ENCODE results near the gene DQX1.

Gene DQX1

DNA sequence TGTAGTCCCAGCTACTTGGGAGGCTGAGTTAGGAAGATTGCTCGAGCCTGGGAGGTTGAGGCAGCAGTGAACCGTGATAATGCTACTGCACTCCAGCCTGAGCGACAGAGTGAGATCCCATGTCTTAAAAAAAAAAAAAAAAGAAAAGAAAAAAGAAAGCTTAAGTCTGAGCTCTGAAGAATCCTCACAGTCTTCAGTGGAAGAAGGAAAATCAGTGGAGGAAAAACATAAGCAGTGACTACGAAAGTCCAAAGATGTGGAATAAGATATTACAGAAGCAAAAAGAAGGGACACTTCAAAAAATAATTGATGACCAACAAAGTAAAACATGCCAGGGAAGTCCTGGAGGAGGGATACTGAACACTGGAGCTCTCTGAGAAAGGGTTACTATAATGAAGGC lies 15.8 kb downstream of the DQX1 start:
- no peak for DNase-seq

DNA sequence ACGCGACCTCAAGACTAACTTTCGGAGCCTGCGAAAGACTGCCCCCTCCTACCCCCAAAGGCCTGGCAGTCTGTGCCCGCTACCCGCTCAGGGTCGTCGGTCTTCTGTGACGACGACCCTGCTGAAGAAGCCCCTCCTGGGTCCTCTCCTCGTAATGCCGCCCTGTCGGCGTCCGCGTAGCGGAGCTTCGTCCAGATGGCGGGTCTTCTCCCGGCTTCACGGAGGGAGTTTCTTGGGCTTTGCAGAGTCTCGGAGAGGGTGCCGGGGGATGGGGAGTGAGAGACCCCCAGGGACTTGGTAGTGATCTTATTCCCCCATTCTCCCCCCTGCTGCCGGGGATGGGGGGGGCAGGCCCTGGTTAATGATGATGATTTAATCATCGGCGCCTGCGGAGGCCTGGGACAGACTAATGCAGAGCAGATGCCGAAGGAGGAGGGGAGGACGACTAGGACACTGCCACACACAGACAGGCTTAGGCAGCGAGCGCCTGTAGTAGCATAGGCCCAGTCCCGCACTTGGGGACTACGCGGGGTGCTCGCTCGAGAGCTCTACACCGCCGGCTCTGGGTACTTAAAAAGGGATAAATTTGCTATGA lies 18.0 kb downstream of the DQX1 start:
- peak; percentile 93 for DNase-seq

DNA sequence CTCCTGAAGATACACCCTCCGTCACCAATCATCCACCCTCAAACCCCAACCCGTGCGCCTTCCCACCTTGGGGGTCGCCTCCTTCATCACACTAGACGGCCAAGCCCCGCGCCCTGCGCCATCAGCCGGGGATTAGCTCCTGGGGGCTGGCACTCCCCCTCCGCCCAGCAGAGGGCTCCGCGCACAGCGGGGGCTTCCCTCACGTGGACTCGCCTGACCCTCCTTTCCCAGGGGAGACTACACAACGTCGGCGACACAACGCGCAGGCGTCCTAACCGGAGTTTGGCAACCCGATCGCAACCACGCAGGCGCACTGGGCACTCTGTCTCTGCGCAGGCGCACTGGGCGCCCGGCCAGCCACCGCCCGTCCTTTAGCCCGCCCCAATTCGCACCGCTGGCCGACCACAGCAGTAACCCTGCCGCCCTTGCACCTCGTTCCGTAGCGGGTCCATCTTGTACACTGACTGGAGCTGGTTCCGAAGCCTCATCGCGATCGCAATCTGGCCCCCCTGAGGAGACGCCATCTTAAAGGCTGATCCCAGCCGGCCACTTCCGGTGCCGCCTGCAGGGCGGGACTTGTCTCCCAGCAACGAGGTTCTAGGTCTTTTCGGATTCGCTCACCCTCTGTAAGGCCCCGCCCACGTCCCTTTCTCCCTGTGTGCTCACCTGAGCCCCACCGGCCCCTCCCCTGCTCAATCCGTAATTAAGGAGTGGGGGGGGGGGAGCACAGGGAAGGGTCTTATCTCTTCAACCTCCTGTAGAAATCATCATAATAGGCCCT lies 18.7 kb downstream of the DQX1 start, which contains the start of gene PCGF1:
Gene PCGF1 (minus strand): TSS at position 551 of the 781 bp plus-strand sequence. CDS start 27 bp downstream, at position 524.
- peak; percentile 98 for DNase-seq

DNA sequence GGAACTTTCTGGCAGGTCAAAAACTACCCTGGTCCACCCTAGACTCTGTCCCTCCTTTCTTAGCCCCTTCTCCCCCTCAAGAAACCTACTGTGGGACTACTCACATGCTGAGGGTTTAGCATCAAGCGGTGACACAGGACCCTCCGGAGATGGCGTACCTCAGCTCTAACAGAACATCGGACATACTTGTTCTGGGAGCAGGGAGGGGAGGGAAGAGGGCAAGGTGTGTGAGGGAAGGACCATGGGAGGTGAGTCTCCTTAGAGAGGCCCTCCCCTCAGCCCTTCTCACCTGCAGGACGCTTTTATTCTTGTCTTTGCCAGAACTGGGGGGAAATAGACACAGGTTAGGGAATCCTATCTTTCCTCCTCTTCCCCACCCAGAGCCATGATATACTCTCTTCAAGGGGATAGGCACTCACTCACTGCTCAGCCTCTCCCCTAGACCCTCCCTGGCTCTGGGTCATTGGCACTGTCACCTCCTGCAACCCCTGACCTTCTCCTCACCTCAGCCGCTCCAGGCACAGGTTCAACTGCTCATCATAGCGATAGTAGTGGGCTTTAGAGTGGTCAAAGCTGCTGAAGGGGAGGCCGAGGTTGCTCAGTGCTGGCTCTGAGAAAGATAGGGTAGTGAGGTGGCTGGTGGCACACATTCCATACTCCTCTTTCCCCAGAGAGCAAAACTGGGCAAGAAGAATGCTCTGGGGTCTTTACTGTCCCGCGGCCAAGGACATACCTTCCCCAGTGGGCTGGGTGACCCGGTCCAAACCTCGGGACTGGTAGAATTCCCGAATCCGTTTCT lies 20.4 kb downstream of the DQX1 start:
- no peak for DNase-seq

DNA sequence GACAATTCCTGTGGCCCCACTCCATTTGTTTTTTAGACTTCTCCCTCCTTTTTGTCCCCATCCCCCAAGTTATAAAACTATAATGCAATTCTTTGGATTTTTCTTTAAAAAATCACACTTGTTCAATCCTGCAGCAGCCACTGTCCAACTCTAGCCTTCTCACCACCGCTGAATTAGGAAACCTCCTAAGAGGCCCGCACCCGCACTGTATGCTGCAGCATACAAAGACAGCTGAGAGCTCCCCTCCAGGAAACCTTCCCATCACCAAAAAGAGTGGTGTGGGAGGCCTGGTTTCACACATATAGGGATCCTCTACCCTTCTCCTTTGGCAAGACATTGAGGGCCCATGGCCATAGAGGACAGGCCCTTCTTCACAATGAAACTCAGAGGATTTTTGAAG lies 21.4 kb downstream of the DQX1 start:
- no peak for DNase-seq

DNA sequence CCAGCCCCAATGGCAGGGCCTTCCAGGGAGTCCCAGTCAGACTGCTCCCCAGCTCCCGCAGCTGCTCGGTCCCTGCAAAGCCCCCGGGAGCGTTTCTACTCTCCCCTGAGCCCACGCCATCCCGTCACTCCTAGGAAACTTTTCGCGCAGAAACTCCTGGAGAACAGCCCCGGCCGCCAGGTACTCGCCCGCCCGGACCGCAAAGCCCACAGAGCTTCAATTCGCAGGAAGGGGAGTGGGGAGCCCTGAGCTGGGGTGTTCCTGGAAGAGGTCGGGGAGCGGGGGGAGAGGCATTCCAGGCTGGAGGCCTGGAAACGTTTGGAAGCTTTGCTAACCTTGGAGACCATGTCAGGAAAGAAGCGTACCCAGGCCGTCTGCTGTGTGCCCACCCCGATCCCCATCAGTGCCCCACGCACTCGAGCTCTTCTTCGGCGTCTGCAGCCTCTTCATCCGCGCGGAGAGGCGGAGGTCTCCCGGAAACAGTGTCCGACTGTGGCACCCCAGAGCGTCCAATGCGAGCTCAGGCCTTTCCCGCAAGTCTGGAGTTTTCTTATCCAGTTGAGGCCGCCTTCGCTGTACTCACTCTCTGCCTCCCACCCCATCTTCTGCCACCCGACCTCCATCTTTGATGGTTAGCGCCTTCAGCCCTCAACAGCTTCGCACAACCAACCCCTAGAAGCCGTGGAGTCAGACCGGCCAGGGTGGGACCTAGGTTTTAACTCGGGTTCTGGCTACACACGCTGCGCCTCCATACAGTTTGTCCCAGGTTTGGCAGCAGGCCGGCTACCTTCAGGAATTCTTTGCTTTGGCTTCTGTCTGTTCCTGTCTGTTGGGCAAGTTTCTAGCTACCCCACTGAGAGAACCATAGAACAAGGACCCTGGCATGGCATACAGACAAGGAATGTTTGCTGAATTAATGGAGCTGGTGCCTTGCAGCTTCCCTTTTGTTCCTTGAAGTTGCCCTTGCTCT lies 22.2 kb downstream of the DQX1 start:
- no peak for DNase-seq

DNA sequence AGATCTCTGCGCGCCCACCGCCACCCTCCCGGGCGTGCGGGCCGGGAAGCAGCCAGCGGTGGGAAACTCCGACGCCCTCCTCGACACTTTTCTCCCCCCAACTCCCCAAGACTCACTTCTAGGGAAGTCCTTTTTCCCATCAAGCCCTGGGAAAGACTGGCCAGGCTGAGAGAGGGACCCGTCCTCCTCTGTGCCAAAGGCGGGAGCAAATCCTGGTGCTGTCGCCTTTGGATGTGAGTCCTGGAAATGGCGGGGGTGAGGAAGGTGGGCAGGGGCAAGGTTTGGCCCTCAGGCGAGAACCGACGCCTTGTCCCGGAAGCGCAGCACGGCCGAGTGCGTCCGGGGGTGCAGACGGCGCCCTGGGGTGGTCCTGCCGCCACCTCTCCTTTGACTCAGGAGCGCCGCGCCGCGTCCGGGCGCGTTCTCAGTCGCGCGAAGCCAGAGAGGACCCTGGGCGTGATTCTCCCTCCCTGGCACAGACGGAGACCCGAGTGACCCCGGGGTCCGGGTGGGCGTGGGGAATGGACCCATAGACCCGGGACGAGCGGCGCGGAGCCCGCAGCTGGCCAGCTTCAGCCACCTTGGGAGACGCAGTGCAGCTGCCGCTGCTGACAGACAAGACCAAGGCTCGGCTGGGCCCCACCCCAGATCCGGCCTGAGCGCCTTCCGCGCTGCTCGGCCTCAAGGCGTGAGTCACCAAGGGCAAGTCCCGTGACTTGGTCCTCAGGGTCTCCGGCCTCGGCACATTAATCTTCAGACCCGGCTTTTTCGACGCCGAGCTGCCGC lies 23.1 kb downstream of the DQX1 start:
- DNase-seq: peak; percentile 66

DNA sequence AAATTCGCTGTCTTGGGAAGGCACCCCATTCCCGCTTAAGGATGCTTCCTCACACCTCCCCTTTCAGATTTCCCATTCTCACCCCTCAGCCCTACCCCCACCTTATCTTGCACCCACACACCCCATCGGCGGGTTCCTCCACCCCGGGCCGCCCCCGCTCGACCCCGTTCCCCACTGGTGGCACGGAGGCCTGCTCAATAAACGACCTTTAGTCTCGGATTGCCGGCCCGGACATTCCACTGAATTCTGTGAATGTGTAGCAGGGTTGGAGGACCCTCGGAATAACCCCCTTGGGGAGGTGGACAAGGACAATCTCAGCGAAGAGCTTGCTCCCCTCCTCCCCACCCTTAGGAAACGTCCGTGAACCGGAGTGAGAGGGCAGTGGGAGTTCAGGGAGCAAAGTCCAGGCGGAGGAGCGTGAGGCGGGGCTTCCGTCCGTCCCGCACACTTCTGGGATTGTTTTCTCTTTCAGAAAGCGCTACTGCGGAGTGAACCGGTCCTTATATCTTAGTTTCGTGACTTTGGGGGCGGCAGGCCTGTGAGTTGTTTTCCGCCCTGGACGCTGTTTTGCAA lies 23.8 kb downstream of the DQX1 start:
- DNase-seq: no peak

DNA sequence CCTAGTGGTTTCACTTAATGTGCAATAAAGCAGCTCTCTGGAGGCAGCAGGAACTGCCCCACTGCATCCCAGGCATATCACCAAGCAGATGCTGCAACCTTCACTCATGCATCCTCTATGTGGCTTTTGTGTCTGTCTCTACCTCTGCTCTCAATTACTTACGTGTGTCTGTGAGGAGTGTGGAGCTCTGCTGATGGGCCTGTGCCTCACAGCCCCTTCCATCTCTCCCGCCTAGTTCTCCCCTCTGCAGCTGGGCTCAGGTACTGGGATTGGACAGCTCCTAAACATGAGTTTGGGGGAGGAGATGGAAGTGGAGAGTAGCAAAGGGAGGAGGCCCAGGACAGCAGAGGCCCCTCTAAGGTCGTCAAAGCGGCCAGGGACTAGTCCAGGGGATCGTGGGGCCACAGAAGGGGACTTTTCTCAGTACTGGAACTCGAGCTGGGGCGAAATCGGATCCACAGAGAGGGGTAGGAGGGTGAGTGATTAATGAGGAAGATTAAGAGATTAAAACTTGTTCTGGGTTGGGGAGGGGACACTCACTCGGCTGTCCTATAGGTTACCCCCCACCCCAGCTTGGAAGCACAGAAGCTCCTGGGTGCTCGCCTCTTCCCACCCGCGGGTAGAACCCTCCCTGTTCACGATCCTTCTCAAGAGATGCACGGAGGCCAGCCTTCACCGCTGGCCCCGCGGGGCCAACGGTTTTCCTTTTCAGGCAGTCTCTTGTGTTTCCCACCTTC lies 24.5 kb downstream of the DQX1 start:
- DNase-seq: no peak

DNA sequence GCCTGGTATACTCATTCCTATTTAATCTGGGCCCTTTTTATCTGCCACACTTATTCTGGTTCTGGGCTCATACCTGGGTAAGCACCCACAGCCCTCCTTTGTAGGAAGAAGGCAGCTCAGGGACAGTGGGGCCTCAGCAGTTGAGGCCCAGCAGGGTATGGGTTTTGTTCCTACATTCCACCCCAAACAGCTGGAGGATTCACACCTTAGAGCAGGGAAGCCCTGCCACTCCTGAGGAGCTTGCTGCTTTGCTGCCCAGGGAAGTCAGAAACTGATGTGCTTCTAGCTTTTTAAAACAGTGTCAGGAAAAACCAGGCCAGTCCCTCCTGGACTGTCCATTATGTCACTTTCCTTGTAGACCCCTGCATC lies 25.5 kb downstream of the DQX1 start:
- no peak for DNase-seq

DNA sequence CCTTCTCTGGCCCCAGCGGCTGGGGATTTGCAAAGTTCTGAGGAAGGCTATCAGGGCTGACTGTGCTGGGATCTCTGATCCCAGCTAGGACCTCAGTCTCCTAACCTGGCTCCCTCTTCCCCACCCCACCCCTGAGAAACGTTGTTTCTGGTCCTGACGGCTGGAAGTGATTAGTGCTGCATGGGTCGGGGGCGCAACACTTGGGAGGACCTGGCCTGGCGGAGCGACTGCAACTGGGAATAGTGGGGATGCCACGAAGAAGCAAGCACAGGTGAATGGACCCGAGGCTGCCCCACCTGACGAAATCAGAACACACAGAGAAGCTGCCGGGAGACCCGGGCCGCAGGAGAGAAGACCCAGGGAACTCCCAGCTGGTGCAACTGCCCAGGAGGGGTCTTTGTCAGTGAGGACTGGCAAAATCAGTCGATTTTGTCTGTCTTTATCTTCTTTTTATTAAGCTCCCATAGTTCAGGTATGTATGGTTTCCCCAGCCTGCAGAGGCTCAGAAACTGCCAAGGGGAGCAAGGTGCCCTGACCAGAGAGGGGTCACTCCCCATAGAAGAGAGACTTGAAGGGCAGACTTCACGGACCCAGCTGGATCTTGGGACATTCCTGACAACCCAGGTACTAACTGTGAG lies 26.0 kb downstream of the DQX1 start:
- no peak for DNase-seq

DNA sequence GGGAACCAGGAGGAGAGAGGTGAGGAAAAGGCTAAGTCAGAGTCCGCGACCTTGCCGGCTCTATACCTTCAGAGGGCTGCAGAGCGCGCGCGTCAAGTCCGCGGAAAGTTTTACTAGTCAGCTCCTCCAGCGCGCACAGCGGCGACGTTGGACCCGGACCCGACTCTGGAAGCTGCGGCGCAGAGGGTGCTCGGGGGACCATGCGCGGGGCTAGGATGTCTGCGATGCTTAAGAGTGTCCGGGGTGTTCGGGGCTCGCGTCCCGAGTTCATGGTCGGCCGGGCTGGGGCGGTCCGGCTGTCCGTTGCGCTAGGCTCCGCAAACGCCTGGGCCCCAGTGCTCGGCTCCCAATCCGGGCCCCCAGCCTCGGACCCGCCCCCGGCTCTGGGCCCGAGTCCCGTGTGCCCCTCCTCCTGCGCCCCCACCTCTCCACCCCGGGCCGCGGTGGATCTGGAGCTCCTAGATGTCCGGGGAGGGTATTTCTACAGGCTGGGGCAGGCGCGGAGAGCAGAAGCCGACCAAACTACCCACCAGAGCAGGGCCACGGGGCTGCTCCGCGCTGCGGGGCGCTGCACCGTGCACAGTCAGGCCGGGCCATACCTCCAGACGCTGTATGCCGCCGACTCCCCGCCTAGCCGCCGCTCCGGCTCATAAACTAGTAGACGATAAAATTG lies 26.6 kb downstream of the DQX1 start, which contains the start of gene LBX2:
Gene LBX2 (minus strand): TSS at position 337 of the 673 bp plus-strand sequence. CDS start 66 bp downstream, at position 271.
- no peak for DNase-seq

DNA sequence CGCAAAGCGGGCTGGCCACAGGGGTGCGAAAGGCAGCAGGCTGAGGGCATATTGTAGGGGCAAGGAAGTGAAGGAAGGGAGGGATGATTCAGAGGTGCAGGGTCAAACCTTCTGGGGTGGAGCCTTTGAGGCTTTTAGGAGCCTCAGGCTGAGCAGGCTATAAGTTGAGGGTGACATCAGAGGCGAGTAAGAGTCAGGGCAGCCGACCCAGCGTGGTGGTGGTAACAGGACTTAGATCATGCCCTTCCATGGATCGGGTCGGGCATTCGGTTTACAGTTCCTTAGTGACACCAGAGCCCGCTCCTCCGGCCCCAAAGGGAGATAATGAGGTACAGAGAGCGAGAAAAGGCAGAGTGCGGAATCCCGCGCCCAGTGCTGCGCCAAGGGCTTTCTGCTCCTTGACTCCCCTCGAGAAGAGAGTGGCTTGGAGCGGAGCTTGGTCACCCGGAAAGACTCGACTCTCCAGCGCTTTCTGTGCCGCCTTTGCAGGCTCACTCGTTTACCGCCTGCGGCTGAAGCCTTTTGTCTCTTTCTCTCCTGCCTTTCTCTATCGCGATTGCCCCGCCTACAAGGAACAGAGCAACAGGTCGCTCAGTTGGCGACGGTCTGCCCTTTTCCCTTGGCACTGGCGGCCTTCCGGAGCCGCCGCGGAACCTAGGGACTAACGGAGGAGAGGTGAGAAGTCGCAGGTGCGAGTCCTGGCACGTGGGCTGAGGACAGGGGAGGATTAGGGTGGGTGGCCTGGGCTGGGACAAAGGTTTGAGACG lies 27.3 kb downstream of the DQX1 start:
- no peak for DNase-seq

DNA sequence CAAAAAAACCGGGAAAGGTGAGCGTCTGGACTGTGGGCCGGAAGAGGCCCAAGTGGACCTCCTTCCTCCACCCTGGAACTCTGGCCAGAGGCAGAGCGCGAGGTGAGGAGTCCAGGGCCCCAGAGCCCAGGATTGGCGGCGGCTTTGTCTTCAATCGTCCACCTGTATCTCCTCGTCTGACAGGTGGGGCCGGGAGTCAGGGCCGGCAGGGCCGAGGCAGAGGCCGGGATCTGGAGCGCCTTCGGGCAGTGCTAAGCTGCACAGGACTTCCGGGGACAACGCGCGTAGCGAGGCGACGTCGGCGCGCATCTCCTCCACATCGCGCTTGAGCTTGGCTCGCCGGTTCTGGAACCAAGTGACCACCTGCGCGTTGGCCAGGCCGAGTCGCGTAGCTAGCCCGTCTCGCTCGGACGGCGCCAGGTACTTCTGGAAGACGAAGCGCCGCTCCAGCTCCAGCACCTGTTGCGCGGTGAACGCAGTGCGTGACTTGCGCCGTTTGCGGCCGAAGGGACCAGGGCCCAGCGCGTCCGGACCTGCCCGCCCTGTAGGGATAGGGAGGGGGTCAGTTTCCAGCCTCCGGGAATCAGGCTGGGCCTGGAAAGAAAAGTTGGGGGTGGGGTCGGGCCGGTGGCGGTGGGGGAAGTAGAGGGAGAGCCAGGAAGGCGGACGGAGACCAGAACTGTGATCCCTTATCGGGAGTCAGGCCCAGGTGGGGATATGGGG lies 28.1 kb downstream of the DQX1 start:
- no peak for DNase-seq

DNA sequence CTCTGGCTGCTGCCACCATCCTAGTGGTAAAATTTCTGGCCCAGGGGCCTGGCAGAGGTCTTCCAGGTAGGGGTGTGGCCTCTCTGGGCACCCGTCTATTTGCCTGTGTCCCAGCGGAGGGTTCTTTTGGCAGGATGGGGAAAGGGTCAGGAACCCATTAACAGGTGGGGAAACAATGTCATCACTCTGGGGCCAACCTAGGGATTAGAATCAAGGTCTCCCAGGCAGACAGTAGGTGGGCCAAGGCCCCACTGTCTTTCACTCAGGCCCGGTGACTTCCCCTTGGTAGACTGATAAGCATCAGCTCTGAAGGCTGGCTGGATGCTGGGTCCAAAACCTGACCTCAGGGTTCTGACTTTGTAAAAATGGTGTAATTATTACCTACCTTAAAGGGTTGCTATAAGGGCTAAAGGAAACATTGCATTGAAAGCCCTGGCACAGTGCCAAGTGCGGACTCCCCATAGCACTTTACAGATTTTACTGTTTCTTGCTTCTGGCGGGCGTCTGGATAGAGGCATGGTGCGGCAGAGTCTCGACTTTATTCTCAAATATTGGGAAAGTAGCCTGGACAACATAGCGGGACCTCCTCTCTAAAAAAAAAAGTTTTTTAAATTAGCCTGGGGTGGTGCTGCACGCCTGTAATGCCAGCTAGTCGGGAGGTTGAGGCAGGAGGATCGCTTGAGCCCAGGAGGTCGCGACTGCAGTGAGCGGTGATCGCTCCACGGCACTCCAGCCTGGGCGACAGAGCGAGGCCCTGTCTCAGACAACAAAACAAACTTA lies 28.8 kb downstream of the DQX1 start:
- no peak for DNase-seq

DNA sequence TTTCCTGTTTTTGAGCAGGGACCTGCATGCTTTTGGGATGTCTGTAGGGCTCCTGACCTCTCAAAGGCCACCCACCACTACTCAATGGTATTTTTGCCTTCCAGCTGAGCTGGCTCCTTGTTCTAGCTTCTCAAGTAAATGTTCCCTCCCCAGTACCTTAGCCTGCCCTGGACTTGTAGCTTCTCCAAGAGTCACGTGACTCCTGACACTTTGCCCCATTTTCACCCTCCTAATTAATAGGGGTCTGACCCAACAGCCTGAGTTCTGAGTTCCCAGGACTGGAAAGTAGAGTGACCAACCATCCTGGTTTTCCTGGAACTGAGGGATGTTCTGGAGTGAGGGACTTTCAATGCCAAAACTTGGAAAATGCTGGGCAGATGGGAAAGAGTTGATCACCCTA lies 30.6 kb downstream of the DQX1 start:
- no peak for DNase-seq

DNA sequence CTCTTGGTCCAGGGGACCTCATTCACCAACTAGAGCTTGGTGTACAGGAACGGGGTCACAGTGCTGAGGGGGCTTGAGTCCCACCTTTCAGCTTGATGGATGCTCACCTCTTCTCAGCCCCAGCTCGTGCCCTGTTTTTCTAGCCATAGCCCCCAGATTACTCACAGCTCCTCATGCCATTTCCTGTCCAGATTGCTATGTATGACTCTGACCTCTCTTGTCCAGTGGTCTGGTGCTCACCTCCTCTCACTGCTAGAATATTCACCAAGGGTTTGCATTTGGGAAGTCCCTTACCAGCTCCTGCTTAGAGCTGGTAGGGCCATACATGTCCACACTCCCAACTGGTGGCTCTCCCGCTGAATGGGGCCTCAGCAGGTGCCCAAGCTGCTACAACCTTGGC lies 32.5 kb downstream of the DQX1 start:
- DNase-seq: no peak

Data from fibroblast of skin of right quadriceps (primary cell).